Lower leg skin (tissue), 4 donors: ENCODE data around the gene BCS1L. TPM values are rescaled to one million over a fixed set of nuclear protein-coding genes. Genes with fewer than 3 reads are reported as not detected.

ENCODE experiments used
- DNase-seq, 2 donors: peaks; one replicate each; pipeline ENCODE4 v3.0.0-alpha.2; 2019; ENCODE audit warnings: low spot score in 2 of 2
- H3K4me3 ChIP-seq: fragments of 200-600 bp; sonication (generic); 2 replicates; pipeline ENCODE4 v1.5.1; 2017; ENCODE audit warnings: mild to moderate bottlenecking, low read depth; ENCODE audit not compliant: poor library complexity, severe bottlenecking
- POLR2A ChIP-seq, 2 donors: fragments of 450-650 bp; IDR thresholded peaks; one replicate each; pipeline ENCODE4 v1.6.1; 2016 to 2017; ENCODE audit warnings: antibody characterized with exemption in 2 of 2, mild to moderate bottlenecking in 1 of 2, moderate library complexity in 1 of 2
- WGBS, 2 donors: methylation state at CpG; one replicate each; pipeline ENCODE4 v1.1.5; 2018; 5-methylcytosine and 5-hydroxymethylcytosine counted together
- intact Hi-C: fragments of 100-400 bp; cut with DNase I; formaldehyde crosslinking; loops from one replicate; pipeline ENCODE4 v1.15.0; 2023; ENCODE audit warnings: low total_unique reads
- total RNA-seq, 4 donors: library from RNA; depleted of rRNA; stranded (reverse); fragments of >200 nt; gene quantifications; one replicate each; pipeline ENCODE4 v1.1.0, GENCODE V29; 2016
- TF ChIP-seq, protein P1 (sequence below), 3 donors: fragments of 450-650 bp; IDR thresholded peaks; one replicate each; pipeline ENCODE4 v1.5.1; 2016; ENCODE audit warnings: antibody characterized with exemption in 3 of 3, mild to moderate bottlenecking in 3 of 3, moderate library complexity in 2 of 3

BCS1L gene
- total RNA-seq, 4 donors from 2014 or later, result 19.1 to 45.0 (median 31.5) TPM

DNA sequence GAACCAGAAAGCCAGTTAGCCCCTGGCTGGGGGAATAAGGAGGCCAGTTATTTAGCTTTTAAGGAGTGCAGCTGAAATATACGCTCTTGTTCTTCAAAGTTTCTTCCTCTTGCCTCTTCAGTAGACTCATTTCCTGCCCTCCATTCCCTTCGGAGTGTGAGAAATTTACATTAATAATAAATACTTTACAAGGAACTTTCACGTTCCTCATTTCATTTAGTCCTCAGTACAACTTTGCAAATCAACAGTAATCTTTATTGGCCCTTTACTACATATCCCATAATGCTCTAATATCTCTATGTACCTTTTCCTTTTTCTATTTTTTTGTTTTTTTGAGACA is 36.1 kb upstream of the BCS1L start:
- no peak for DNase-seq
- intact Hi-C loops, result loop anchor here (10.0 kb wide), 1 partner anchor 1819 kb away; no protein-coding TSS in a partner anchor
- 72 to 76% methylated on average over 3 of the region's 3 CpGs for WGBS, 2 donors
- H3K4me3 ChIP-seq, result no peak overlapping the region
- no peak for TF ChIP-seq POLR2A (IDR thresholded peaks at IDR 0.05)
- TF ChIP-seq, protein P1, sequence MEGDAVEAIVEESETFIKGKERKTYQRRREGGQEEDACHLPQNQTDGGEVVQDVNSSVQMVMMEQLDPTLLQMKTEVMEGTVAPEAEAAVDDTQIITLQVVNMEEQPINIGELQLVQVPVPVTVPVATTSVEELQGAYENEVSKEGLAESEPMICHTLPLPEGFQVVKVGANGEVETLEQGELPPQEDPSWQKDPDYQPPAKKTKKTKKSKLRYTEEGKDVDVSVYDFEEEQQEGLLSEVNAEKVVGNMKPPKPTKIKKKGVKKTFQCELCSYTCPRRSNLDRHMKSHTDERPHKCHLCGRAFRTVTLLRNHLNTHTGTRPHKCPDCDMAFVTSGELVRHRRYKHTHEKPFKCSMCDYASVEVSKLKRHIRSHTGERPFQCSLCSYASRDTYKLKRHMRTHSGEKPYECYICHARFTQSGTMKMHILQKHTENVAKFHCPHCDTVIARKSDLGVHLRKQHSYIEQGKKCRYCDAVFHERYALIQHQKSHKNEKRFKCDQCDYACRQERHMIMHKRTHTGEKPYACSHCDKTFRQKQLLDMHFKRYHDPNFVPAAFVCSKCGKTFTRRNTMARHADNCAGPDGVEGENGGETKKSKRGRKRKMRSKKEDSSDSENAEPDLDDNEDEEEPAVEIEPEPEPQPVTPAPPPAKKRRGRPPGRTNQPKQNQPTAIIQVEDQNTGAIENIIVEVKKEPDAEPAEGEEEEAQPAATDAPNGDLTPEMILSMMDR (IDR thresholded peaks at IDR 0.05), result no peak

DNA sequence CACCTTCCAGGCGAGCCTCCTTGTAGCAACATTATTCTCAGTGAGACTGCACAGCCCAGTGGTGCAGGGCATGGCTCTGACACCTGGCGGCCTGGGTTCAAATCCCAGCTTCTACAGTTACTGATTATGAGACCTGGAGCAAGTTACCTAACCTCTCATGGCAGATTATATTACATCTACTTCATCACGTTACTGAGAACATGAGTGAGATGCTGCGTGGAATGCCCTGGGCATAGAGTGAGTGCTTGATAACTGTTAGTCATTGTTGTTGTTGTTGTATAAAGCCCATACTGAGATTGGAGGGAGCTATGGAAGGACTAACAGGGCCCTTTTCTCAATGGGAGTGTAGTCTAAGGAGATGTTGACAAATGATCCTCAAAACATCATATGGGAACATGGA is 33.1 kb upstream of the BCS1L start:
- WGBS, 2 donors, result 93 to 95% methylated on average over 4 of the region's 4 CpGs
- intact Hi-C loops, result loop anchor here (10.0 kb wide), 1 partner anchor 1822 kb away; no protein-coding TSS in a partner anchor
- no peak for DNase-seq
- no peak overlapping the region for H3K4me3 ChIP-seq
- no peak for TF ChIP-seq POLR2A (IDR thresholded peaks at IDR 0.05)
- TF ChIP-seq, protein P1 (IDR thresholded peaks at IDR 0.05), result no peak

DNA sequence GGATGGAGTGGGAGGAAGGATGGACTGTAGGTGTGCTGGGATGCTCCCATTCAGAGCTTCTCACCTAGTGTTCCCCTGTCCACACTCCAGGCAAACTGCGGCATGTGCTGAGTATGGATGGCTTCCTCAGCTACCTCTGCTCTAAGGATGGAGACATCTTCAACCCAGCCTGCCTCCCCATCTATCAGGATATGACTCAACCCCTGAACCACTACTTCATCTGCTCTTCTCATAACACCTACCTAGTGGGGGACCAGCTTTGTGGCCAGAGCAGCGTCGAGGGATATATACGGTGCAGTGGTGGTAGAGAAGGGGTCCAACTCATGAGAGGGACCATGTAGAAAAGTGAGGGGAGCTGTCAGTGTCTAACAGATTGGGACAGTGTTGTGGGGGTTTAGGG is 31.5 kb upstream of the BCS1L start:
- no peak for TF ChIP-seq POLR2A (IDR thresholded peaks at IDR 0.05)
- TF ChIP-seq, protein P1 (IDR thresholded peaks at IDR 0.05), result no peak
- no peak overlapping the region for H3K4me3 ChIP-seq
- intact Hi-C loops, result loop anchor here (10.0 kb wide), 1 partner anchor 1823 kb away; no protein-coding TSS in a partner anchor
- 95 to 97% methylated on average over 4 of the region's 4 CpGs for WGBS, 2 donors
- DNase-seq, result no peak

DNA sequence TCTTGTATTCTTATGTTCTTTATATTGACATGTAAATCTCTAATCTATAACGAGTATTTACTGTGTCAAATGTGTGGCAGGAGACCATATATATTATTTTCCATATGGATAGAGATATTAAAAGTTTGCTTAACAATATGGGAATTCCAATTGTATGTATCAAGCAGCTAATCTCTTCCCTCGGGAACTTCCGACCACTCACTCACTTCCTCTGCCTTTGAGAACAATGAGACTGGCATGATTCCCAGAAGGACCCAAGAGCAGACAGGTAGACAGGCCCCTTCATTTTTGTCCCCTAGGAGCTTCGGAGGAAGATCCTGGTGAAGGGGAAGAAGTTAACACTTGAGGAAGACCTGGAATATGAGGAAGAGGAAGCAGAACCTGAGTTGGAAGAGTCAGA is 27.6 kb upstream of the BCS1L start:
- intact Hi-C loops, result no loop called here
- no peak overlapping the region for H3K4me3 ChIP-seq
- TF ChIP-seq, protein P1 (IDR thresholded peaks at IDR 0.05), result no peak
- TF ChIP-seq POLR2A (IDR thresholded peaks at IDR 0.05), result no peak
- WGBS, 2 donors, result 69 to 75% methylated on average over 4 of the region's 4 CpGs
- no peak for DNase-seq

DNA sequence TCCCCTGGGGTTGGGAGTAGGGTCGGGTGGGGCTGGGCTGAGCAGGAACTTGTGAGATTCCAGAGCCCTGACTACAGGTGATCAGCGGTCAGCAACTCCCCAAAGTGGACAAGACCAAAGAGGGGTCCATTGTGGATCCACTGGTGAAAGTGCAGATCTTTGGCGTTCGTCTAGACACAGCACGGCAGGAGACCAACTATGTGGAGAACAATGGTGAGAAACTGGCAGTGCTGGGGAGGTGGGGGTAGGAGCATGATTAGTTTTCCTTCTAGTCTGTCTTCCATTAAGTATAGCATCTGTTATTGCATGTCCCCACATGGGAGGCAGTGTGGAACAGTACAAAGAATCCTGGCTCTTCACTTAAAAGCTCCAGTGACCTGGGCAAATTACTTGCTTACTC is 23.8 kb upstream of the BCS1L start:
- DNase-seq, result no peak
- TF ChIP-seq, protein P1 (IDR thresholded peaks at IDR 0.05), result no peak
- no peak for TF ChIP-seq POLR2A (IDR thresholded peaks at IDR 0.05)
- intact Hi-C loops, result no loop called here
- WGBS, 2 donors, result 90 to 95% methylated on average over 5 of the region's 5 CpGs
- H3K4me3 ChIP-seq, result no peak overlapping the region

DNA sequence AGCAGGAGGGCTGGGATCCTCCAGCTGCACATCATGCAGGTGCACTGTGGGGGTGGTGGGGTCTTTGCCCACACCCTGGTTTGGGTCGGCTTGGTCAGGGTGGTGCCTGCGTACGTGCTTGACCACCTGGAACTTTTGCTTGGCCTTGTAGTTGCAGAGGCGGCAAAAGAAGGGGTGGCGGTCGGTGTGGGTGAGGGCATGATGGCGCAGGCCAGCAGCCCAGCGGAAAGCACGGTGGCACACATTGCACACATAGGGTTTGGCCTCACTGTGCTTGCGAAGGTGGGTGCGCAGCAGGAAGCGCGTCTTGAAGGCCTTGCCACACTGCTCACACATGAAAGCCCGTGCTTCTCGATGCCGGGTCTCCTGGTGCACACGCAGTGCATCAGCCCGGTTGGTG is 21.1 kb upstream of the BCS1L start:
- intact Hi-C loops, result no loop called here
- no peak for DNase-seq
- no peak overlapping the region for H3K4me3 ChIP-seq
- no peak for TF ChIP-seq POLR2A (IDR thresholded peaks at IDR 0.05)
- TF ChIP-seq, protein P1 (IDR thresholded peaks at IDR 0.05), result no peak
- WGBS, 2 donors, result 97 to 99% methylated on average over 18 of the region's 18 CpGs
